GM21723 (cell line): ENCODE data around the gene PTPRN2.

Experiments used
- ATAC-seq: cut with Tn5 transposase; IDR thresholded peaks from one replicate; pipeline ENCODE4 v1.9.1; 2021; ENCODE audit warnings: mild to moderate bottlenecking, moderate library complexity; ENCODE audit not compliant: unreplicated experiment

The PTPRN2 gene

DNA sequence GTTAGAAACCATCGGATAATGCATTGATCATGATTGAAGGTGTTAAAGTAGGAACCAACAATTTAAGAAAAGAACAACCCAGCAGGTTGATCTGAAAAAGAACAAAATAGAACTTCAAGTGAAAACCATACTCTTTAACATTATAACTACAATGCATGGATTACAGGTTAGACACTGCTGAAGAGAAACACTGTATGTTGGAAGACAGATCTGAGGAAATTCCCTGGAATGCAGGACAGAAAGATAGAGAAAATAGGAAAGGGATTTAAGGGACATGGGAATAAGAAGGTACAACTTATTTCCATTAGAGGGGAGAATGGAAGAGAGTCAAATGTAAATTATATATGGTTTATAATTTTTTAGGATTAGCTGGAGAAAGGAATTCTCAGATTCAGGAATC is 947.5 kb downstream of the PTPRN2 start:
- no peak for ATAC-seq

DNA sequence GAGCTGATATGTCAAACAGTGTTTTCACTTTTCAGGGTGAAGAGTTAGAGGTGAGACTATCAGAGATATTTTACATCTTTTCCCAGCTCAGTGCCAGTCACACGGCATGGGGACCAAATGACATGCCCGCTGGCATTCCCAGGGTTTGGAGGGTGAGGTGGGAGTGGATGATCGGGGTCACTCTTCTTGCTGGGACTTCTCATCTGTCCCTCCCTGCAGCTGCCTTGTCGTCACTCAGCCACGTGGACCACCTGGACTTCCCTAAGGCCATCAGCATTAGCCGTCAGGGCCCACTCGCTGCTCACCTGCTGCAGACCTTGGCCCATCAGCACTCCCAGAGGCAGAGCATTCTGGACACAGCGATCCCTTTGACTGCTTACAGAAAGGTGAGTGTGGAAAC is 949.1 kb downstream of the PTPRN2 start:
- ATAC-seq: no peak

DNA sequence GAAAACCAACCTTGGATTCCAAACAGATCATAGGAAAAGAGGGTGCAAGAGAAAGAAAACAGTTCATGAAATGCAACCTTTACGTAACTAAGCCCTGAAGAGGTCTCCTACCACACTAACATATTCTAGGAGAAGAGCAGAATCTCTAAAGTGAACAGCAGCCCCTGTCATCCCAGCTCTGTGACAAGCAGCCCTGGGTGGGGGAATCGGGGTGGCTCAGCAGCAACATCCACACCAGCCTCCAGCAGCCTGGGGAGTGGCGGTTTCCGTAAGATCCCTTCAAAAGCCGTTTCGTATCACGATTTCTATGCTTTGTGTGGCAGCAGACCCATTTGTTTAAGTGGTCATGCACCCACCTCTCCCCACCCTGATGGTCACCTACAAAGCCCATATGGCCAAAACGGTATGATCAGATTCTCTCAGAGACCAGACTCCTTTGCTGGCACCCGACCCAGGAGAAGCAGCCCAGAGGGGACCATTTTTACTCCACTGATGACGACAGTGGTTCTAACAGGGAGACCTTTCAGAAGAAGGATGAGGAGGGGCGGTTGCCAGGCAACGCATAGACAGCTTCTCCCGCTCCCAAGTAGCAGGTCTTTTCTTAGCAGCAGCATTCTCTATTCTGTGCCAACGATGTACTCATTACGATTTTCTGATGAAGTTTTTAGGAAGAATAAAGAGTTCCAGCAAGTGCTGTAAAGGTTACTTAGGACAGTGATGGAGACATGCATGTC is 950.2 kb downstream of the PTPRN2 start:
- no peak for ATAC-seq

DNA sequence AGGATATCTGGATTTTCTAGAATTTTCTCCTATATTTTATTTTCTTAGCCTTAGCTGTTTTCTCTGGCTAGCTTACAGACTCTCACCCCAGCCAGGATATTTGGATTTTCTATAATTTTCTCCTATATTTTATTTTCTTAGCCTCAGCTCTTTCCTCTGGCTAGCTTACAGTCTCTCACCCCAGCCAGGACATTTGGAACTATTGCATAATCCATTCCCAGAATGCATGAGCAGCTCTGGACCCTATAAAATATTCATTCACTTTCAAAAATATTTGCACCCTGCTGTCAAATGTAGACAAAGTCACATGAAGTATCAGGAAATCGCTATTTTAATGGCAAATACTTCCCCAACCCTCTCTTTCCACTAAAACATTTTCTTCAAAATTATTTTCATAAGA is 952.0 kb downstream of the PTPRN2 start:
- no peak for ATAC-seq

DNA sequence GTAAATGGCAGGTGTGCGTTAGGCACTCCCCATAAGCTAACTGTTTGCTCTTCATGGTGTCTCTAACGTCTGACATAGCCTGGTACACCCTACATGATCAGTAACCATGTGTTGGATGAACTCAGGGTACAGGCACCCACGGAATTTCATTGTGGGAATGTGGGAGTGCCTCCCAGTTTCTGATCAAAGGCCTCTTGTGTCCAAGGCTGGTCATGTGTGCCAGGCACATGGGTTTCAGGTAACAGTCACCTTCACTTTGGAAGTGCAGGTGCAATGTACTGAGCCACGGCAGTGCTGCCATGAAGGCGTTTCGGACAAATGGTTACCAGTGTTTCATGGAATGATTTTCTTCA is 952.5 kb downstream of the PTPRN2 start:
- ATAC-seq: no peak

DNA sequence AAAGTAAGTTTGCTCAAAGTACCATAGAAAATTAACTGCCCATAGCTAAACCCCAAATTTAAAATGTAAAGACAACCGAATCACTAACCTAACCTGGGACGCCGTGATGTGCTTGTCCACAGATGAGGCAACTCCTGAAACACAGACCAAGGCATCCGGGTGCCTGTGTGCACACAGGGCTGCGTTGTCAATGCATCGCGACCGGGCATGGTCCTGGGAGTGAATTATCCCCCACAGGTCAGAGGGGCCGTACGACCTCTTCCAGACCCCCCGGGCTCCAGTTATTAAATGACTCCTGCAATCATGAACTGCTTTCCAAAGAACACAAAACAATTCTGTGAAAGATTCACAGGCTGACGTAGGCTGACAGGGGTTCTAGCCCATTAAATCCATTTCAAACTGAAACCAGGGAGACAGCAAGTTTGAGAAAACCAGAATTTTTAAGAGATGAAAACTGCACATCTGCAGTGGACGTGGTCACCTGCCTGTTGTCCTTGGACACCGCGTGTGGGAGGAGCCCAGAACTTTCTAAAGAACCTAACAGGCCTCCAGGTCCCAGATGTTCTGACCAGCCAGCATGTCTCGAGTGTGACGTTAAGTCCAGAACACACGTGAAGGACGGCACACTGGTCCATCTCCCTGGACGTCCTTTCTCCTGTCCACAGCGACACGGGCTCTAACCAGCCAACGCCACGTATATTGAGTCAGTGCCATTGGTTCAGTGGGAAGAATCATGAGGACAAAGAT is 953.0 kb downstream of the PTPRN2 start:
- no peak for ATAC-seq

DNA sequence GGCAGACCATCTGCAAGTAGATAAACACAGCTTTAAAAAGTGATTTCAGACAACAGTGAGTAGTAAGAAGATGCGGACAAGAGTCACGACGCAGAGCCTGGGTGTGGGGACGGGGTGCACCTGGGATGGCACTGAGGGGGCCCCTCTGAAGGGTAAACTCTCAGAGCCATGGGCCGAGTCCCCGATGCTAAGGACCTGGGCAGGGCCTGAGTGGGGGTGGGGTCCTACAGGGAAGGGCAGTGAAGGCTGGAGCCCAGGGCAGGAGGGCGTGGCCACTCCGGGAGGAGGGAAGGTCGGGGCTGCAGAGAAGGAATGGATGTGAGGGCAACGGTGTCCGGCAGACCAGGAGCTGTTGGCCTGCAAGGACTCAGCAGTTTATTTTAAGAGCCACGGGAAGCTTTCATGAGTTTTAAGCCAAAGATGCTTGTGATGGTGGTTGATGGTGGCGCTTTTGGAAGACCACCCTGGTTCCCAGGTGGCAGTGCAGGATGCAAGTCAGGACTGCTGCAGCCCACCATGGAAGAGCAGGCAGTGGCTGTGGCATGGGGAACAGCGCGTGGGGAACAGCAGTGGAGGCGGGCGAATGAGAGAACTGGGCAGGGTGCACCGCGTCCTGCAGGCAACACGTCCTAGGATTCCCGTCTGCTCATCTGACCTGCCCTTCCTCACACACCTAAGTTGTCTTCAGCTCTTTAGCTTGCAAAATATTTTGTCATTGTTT is 954.0 kb downstream of the PTPRN2 start:
- ATAC-seq: no peak

DNA sequence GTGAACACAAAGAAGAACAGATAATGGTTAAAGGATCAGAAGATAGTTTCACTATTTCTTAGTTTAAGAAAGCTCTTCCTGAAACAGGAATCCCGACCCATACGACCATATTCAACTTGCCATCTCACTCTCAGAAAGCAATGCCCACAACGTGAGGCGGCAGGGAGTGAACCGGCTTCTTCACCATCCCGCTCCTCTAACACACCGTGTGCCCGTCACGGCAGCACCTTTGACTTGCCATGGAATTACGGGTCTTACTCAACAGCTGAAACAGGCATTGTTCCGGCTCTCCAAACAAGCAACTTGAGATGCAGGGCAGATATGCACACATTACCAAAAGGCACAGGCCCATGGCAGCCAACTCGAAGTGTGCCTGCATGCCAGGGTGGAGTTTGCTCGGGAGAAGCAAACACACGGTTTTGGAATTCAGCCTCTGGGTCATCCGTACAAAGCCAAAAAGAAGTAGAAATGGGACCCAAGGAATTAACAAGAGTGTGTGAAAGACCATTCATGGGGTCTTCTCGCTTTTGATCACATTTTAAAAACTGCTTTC is 957.2 kb downstream of the PTPRN2 start:
- ATAC-seq: no peak

DNA sequence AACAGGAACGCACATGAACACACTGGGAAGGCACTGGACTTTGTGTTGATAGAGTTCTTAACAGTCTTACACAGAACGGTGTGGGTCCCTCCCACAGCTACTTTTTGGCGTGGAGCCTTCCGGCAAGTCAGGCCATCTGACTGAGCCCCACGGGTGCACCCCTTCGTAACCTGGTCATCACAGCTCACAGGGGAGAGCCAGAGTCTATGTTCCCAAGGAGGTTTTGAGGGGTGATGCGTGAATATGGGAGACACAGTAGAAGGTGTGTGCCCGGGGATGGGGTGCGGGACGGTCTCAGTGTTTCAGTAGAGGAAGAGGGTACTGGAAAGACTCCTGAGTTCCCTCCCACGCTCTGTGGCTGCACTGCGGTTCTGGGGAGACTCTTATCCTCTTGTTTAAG is 959.2 kb downstream of the PTPRN2 start:
- ATAC-seq: no peak

DNA sequence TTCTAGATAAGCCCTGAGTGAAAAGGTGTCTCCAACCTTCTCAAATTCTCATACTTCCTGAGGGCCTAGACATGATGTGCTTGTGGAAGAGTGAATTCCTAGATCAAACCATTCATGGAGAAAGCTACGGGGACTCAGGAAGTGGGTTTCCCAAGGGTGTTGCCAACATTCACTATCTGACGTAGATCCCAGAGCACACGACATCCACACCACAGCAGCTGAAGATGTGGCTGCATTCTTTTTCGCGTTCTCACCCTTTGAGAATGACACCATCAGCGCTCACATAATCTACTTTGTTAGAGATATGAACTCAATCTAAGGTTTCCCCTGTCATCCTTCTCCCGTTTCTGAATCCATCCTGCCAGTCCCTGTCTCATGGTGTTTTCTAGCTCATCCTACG is 960.0 kb downstream of the PTPRN2 start:
- ATAC-seq: no peak

DNA sequence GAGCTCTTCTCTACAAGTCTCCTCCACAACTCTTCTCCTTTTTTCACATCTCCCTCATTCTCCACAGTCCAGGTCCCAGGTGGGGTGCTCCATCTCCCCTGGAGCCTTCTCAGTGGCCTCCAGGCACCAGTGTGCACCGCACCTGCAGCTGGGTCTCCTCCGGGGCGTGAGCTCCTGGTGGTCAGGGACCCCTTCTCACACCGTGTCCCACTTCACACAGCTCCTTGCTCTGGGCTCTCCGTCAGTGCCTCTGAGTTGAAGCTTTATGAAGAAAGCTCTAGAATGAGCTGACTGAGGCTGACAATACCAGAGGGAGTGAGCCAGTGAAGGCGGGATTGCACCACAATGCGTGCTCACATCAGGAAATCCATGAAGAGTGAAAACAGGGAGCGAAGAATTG is 960.6 kb downstream of the PTPRN2 start:
- ATAC-seq: no peak

DNA sequence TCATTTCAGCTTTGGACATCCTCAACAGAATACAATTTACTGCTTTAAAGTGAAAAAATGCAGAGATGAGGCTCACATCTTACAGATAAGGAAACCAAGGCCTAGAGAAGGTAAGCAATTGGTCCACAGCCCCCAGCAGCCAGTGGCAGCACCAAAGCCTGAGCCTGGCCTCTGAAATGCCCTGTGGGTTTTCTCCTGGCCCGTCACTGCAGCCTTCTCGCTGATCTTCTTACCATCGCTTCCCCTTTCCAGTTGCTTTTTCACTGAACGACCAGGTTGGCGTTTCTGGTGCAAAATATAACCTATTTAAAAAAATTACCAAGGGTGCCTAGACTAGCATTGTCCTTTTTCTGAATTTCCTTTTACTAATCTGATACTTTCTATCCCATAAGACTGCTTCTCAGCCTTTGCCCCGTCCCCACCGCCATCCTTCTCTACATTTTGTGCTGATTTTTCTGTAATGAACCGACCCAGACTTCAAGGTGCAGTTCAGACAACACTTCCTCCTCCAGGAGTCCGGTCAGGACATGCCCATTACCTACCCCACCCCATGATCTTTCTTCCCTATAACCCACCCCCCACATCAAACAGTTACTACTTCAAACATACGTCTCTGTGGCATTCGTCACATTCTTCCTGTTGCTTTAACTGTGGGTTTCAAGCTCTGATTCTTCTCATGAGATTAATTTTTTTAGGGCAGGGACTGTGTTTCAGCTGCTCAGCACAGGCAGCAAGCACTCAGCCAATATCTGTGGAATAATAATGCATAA is 961.5 kb downstream of the PTPRN2 start:
- ATAC-seq: no peak

DNA sequence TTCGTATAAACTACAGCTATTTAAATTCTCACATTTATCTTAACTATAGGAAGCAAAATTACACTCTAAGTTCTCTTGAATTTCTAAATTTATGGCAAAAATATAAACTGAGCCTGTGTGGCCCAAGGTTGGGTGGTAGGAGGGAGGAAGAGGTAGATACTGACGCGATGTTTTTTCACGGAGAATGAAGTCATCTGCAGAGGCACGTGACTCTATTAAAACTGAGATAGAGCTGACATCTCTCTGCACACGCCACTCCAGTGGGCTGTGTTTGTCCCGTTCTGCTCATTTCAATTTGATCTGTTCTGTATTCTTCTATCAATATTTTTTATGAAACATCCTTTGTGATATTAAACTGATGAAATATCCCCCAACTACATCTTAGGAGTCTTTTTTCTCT is 964.1 kb downstream of the PTPRN2 start:
- no peak for ATAC-seq

DNA sequence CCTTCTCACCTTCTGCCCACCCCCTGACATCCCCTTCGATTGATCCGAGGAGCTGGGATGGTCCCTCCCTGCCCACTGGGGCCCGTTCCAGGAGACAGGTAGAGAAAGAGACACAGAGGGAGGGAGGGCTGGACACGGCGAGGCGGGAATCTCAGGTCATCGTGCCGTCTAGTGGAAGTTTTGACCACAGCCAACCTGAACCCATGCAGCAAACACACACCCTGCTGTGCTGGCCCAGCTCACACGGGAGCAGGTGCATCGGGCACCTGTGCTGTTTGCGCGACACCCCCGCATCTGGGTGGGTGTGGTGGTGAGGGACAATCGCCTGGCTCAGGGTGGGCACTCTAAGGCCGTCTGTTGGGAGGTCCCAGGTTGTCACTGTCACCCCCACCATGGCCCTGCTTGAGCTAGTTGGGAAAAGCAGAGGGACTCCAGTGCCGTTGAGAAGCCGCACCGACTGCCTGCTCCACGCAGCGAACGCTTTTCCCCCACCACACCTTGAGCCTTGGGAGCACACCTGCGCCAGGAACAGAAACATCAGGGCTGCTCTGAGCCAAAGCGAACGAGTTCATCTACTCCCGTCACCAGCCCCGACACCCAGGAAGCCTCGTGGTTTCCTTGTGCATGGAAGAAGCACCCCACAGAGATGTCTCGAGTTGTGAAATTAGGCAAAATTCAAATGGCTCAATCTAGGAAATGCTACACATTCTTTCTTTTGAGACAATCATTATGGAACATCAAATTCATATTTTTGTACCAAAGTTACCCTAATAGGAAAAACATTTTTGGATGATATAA is 965.0 kb downstream of the PTPRN2 start:
- ATAC-seq: no peak

DNA sequence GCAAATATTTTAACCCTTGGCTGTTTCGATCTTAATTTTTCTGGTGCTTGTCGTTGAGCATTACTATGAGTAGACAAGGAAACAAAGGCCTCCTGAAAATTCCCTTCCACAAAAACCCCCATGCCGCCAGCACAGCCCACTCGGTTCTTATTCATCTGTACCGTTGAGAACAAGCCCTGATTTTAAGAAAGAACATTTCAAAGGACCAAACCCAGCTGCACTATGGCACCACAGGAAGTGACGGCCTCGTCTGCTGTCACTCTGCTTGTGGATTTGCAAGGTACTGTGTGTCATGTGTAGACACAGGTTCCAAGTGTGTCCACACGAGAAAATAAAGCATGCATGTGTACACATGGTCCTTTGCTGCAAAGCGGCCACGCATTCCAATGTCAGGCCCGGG is 965.6 kb downstream of the PTPRN2 start:
- ATAC-seq: no peak

DNA sequence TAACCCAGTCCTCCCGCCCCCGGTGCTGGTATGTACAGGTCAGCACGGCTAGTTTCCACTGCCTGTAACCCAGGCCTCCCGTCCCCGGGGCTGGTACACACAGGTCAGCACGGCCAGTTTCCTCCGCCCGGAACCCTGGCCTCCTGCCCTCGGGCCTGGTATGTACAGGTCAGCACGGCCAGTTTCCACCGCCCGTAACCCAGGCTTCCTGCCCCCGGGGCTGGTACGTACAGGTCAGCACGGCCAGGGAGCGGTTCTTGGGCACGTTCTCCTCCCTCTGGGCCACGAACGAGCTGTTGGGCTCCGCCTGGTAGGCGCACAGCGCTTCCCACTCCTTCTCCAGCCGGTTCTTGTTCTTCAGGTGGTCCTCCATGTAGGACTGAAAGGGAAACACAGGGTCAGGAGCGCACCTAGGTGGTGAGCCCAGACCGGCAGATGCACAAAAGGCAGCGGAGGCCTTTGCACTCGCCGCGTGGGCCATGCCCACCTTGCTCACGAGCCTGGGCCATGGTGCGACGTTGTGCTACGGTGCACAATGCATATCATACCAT is 966.4 kb downstream of the PTPRN2 start:
- no peak for ATAC-seq

DNA sequence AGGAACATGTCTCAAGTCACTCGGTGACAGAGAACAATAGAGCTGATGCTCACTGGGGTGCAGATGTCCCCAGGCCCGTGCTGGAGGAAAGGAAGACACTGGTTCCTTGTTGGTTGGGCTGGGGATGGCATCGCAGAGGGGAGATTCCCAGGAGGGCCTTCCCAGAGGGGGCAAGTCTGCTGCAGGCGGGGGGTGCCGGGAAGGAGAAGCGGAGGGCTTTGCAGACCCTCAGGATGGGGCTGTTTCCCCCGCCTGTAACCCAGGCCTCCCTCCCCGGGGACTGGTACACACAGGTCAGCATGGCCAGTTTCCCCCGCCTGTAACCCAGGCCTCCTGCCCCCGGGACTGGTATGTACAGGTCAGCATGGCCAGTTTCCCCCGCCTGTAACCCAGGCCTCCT is 967.0 kb downstream of the PTPRN2 start:
- no peak for ATAC-seq

DNA sequence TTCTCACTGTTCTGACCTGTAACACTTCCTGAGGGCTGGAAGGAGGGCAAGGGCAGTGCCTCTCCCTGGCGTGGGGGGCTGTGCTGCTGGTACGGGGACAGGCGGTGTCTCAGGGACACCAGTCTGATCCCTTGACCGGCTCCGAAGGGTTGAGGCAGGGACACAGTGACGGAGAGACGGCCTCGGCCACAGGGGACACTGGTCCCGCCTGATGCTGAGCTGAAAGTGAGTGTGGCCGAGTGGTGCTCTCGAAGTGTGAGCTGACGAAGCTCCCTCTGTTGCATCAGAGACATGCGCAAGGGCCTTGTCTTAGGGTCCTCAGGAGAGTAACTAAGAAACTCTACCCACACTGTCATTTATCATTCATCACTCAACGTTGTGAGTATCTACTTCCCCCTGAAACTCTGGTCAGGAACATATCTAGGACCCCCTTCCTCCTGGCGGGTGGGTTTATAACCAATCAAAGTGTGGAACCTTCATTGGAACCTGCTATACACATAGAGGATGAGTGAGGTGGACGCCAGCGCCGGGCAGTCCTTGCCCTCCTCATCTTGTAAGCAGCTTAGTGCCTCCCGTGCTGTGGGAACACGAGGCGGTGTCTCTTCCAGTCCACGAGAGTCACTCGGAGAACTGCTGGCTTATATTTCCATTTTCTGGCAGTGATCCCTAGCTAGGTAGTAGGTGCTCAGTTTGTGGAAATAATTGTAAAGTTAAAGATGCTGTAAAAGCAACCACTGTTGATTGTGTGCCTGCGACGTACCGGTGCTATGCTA is 967.7 kb downstream of the PTPRN2 start:
- no peak for ATAC-seq
